Karpas-422 (cell line): Measurements from ENCODE around the gene CPNE6. TPM values are rescaled to one million over a fixed set of nuclear protein-coding genes. Genes with fewer than 3 reads are reported as not detected.

Experiments used
- DNase-seq: peaks from one replicate; pipeline ENCODE4 v3.0.0-alpha.2; 2015
- H2AFZ ChIP-seq: fragments of 200-600 bp; sonication (generic); 2 replicates; pipeline ENCODE4 v1.6.1; 2014; ENCODE audit warnings: antibody characterized with exemption, low read length, mixed read lengths
- H3K27ac ChIP-seq: fragments of 200-600 bp; sonication (generic); 2 replicates; pipeline ENCODE4 v1.5.1; 2014; ENCODE audit warnings: mild to moderate bottlenecking, low read length, moderate library complexity
- H3K27me3 ChIP-seq: fragments of 200-600 bp; sonication (generic); 2 replicates; pipeline ENCODE4 v1.6.1; 2014; ENCODE audit warnings: low read length, mixed read lengths
- H3K36me3 ChIP-seq: fragments of 200-600 bp; sonication (generic); 2 replicates; pipeline ENCODE4 v1.6.1; 2014; ENCODE audit warnings: low read length, mixed read lengths; ENCODE audit not compliant: insufficient read depth
- H3K4me1 ChIP-seq: fragments of 200-600 bp; sonication (generic); 2 replicates; pipeline ENCODE4 v1.6.1; 2014; ENCODE audit warnings: mild to moderate bottlenecking, low read length, mixed read lengths
- H3K4me2 ChIP-seq: fragments of 200-600 bp; sonication (generic); 2 replicates; pipeline ENCODE4 v1.6.1; 2014; ENCODE audit warnings: low read length, low read depth, mild to moderate bottlenecking; ENCODE audit not compliant: poor library complexity, severe bottlenecking
- H3K4me3 ChIP-seq: fragments of 200-600 bp; sonication (generic); 2 replicates; pipeline ENCODE4 v1.5.1; 2014; ENCODE audit warnings: mild to moderate bottlenecking, antibody characterized with exemption, low read length, mixed read lengths
- H3K79me2 ChIP-seq: fragments of 200-600 bp; sonication (generic); 2 replicates; pipeline ENCODE4 v1.6.1; 2014; ENCODE audit warnings: mild to moderate bottlenecking, low read length, mixed read lengths
- H3K9ac ChIP-seq: fragments of 200-600 bp; sonication (generic); 2 replicates; pipeline ENCODE4 v1.6.0; 2014; ENCODE audit warnings: low read length
- H3K9me2 ChIP-seq: fragments of 200-600 bp; sonication (generic), shearing (Covaris generic); replicated peaks from 2 replicates; pipeline ENCODE4 v1.6.0; 2014; ENCODE audit warnings: mild to moderate bottlenecking, low read length, moderate library complexity; ENCODE audit not compliant: insufficient read depth
- H3K9me3 ChIP-seq: fragments of 300-700, 200-600 bp; sonication (generic); 2 replicates; pipeline ENCODE4 v1.6.1; 2014; ENCODE audit warnings: low read length, mixed read lengths
- H4K20me1 ChIP-seq: fragments of 200-600 bp; sonication (generic); 2 replicates; pipeline ENCODE4 v1.6.1; 2014; ENCODE audit warnings: mild to moderate bottlenecking, antibody characterized with exemption, low read length, low read depth; ENCODE audit not compliant: insufficient read depth
- total RNA-seq: library from RNA; depleted of rRNA; stranded (reverse); fragments of >200 nt; shearing (Covaris generic); gene quantifications from 2 replicates; pipeline ENCODE4 v1.2.3, GENCODE V29; 2014; ENCODE audit warnings: low replicate concordance

Gene CPNE6
- total RNA-seq, 1 experiment from 2014 or later = 1.3 TPM

DNA sequence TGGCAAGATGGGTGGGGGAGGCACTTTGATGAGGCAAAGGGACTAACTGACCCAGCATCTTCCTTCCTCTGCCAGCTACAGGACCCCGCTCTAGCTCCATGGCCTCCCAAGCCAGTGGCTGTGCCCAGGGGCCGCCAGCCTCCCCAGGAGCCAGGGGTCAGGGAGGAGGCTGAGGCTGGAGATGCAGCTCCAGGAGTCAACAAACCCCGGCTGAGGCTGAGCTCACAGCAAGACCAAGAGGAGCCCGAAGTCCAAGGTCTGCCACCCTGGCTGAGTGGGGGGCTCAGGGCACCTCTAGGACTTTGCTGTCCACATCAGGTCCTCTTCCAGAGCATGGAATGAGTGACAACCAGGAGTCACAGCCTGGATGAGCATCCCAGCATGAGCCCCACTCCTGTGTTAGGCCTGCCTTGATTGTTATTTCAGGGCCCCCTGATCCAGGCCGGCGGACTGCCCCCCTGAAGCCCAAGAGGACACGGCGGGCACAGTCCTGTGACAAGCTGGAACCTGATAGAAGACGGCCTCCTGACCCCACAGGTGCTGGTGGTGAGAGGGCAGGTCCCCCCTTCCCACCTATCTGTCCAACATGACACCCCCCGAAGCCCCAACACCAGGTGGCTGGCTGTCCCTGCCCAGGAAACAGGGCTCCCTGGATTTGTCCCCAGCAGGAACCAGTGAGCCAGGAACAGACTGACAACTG lies 2.5 kb upstream of the CPNE6 start:
- H3K27me3 ChIP-seq = no peaks in the 10 kb centered on the region
- no peaks in the 10 kb centered on the region for H3K4me1 ChIP-seq
- no peak overlapping the region for H3K4me3 ChIP-seq
- H4K20me1 ChIP-seq = no peaks in the 10 kb centered on the region; the same call in 1 of the 2 replicates
- no peaks in the 10 kb centered on the region for H3K9me2 ChIP-seq
- no peak overlapping the region for H3K4me2 ChIP-seq
- H3K9ac ChIP-seq = no peak overlapping the region
- no peak overlapping the region for H2AFZ ChIP-seq
- no peaks in the 10 kb centered on the region for H3K9me3 ChIP-seq
- DNase-seq = no peak
- H3K79me2 ChIP-seq = no peaks in the 10 kb centered on the region
- H3K36me3 ChIP-seq = 0 out of 2 replicates have a peak, but pooled peaks cover 3% of the 10 kb centered on the region
- no peak overlapping the region for H3K27ac ChIP-seq

DNA sequence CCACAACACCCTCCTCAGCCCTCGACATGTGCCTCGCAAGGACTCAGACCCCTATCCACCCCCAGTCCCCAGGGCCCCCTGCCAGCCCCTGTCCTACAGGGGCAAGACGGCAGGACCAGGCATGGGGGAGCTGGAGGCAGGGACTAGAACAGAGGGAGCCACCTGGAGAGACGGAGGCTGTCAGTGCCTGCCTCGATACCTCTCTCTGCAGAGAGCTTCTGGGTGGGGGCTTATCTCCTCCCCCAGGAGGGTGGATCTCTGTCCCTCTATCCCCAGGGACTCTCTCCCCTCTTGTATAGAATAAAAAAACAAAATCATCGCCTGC lies 2.0 kb upstream of the CPNE6 start:
- Histone ChIP-seq H3K27ac (no peak overlapping the region), H4K20me1 (no peaks in the 10 kb centered on the region; the same call in 1 of the 2 replicates), H3K9ac (no peak overlapping the region), H3K9me3 (no peaks in the 10 kb centered on the region), H3K79me2 (no peaks in the 10 kb centered on the region), H3K4me2 (no peak overlapping the region), H3K9me2 (no peaks in the 10 kb centered on the region), H3K4me3 (no peak overlapping the region), H3K27me3 (no peaks in the 10 kb centered on the region), H2AFZ (no peak overlapping the region), H3K36me3 (0 out of 2 replicates have a peak, but pooled peaks cover 3% of the 10 kb centered on the region), H3K4me1 (no peaks in the 10 kb centered on the region)
- DNase-seq = no peak

DNA sequence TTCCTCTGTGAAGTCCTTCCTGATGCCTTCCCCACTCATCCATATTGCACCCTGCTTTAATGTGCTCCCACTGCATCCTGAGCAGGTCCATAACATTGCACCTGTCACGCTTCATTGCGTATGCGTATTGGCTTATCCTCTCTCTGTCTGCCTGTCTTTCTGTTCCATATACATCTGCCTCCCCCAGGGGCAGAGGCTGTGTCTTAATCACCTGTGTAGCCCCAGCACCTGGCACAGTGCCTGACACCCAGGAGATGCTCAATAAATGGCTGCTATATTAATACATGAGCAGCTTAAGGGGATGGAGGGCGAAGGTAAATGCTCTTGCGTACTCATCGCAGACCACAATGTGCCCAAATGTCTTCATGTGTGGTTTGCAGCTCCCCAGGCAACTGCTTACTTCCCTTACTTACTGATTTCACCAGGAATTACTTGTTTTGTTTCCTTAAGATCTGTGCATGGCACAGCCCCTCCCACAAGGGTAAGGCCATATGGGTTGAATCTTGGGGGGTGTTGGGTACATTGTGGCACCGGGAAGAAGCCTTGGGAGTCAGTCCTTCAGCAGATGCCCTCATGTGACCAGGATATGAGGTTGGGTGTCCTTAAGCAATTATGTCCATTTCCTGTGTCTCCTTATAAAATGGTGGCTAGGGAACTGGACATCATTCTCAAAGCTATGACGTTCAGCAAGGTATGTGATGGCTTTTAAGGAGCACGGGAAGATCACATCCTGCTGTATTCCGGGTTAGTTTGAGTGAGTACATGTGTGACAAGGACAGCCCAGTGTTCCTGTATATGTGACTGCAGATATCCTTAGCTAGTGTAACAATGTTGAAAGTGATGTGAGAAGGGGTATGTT lies 848 bp upstream of the CPNE6 start:
- peak; percentile 68 for DNase-seq
- H4K20me1 ChIP-seq = no peaks in the 10 kb centered on the region

DNA sequence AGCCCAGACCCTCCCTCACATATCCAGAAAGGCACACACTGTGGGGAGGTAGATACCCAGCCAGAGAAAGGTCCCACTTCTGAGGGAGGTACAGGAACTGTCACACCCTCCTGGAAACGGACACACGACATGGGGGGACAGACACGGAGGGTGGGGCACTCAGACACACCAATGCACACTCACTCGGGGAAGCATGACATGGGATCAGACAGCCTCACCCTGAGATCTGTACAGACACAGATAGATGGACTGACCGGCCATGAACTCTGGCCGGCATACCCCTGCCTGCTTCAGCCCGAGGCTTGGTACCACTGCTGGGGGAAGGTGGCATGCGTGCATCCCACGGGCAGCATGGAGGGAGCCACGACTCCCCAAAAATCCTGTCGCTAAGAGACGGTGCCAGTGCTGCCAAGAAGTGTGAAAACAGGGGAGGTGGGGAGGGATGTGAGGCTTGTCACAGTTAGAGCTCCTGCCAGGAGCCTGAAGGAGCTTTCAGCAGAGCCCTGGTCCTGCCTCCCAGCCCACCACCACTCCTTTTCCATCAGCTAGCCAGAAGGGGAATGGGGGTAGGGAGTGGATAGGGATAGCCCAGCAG lies 571 bp downstream of the CPNE6 start:
- Histone ChIP-seq H4K20me1 (no peaks in the 10 kb centered on the region), H3K4me1 (peaks cover 9% of the 10 kb centered on the region), H3K27ac (no peak overlapping the region), H3K9ac (no peak overlapping the region), H3K4me3 (no peak overlapping the region), H3K4me2 (no peak overlapping the region), H3K9me3 (no peaks in the 10 kb centered on the region), H3K9me2 (no peaks in the 10 kb centered on the region), H3K36me3 (no peaks in the 10 kb centered on the region), H3K27me3 (no peaks in the 10 kb centered on the region), H3K79me2 (no peaks in the 10 kb centered on the region), H2AFZ (no peak overlapping the region)
- DNase-seq = no peak

More for the DNA sequence above, 848 bp upstream of the CPNE6 start:
- Histone ChIP-seq H3K27ac (no peak overlapping the region), H3K4me2 (no peak overlapping the region), H3K36me3 (0 out of 2 replicates have a peak, but pooled peaks cover 3% of the 10 kb centered on the region), H3K9me3 (no peaks in the 10 kb centered on the region), H3K79me2 (no peaks in the 10 kb centered on the region), H3K27me3 (no peaks in the 10 kb centered on the region), H2AFZ (no peak overlapping the region), H3K9me2 (no peaks in the 10 kb centered on the region), H3K4me3 (no peak overlapping the region), H3K4me1 (peaks cover 7% of the 10 kb centered on the region), H3K9ac (no peak overlapping the region)

DNA sequence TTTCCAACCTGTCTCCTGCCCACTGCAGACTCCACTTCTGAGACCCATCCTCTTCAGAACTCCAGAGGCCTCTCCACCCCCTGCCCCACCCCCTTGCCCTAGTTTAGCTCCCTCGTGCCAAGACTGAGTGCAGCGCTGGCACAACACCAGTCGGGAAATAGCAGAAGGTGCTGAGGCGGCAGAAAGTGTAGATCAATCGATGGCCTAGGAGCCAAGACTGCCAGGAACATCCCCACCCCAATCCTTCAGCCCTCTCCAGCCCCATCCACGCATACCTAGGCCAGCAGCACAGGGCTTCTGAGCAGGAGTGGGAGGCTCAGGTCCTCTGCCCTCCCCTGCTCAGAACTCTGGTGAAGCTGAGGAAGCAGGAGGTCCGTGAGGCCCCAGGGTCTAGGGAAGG lies 1.1 kb downstream of the CPNE6 start:
- Histone ChIP-seq H3K27ac (no peak overlapping the region), H3K4me1 (peaks cover 10% of the 10 kb centered on the region), H3K4me2 (no peak overlapping the region), H3K36me3 (no peaks in the 10 kb centered on the region), H2AFZ (no peak overlapping the region), H3K4me3 (no peak overlapping the region), H3K9me2 (no peaks in the 10 kb centered on the region), H3K9ac (no peak overlapping the region), H4K20me1 (no peaks in the 10 kb centered on the region), H3K9me3 (no peaks in the 10 kb centered on the region), H3K79me2 (no peaks in the 10 kb centered on the region), H3K27me3 (no peaks in the 10 kb centered on the region)
- DNase-seq = no peak

DNA sequence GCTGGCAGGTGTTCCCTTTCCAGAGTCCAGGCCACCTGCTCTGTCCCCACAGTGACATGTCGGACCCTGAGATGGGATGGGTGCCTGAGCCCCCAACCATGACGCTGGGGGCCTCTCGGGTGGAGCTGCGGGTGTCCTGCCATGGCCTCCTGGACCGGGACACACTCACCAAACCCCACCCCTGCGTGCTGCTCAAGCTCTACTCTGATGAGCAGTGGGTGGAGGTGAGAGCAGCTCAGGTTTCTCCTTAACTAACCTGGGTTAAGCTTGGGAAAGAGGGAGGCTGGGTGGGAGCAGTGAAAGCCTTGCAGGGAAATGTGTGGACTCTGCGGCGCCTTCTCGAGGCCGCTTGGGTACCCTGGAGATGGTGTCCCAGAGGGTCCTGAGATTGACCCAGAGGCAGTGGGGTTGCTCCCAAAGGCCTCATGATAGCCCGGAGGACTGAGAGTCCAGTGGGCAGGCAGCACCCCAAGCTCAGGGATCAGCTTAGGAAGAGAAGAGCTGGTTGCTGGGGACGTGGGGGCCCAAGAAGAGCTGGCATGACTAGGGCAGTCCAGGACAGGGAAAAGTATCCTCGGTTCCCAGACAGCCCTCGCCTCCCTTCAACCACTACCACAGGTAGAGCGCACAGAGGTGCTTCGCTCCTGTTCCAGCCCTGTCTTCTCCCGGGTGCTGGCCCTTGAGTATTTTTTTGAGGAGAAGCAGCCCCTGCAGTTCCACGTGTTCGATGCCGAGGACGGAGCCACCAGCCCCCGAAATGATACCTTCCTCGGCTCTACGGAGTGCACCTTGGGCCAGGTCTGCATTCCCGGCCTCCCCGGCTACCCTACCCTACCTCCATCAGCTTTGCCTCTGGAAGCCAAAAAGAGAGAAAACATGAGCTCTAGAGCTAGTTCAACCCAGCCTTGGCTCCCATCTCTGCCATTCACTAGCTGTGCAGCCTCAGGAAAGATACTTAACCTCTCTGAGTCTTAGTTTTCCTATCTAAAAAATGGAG lies 1.8 kb downstream of the CPNE6 start:
- no peak overlapping the region for H3K27ac ChIP-seq
- no peak overlapping the region for H3K4me3 ChIP-seq
- H3K4me1 ChIP-seq = peaks cover 17% of the 10 kb centered on the region
- no peaks in the 10 kb centered on the region for H3K36me3 ChIP-seq
- no peak overlapping the region for H2AFZ ChIP-seq
- no peaks in the 10 kb centered on the region for H3K79me2 ChIP-seq
- H3K9ac ChIP-seq = no peak overlapping the region
- H4K20me1 ChIP-seq = no peaks in the 10 kb centered on the region
- H3K27me3 ChIP-seq = no peaks in the 10 kb centered on the region
- H3K9me3 ChIP-seq = no peaks in the 10 kb centered on the region
- no peak for DNase-seq
- no peak overlapping the region for H3K4me2 ChIP-seq
- H3K9me2 ChIP-seq = no peaks in the 10 kb centered on the region

DNA sequence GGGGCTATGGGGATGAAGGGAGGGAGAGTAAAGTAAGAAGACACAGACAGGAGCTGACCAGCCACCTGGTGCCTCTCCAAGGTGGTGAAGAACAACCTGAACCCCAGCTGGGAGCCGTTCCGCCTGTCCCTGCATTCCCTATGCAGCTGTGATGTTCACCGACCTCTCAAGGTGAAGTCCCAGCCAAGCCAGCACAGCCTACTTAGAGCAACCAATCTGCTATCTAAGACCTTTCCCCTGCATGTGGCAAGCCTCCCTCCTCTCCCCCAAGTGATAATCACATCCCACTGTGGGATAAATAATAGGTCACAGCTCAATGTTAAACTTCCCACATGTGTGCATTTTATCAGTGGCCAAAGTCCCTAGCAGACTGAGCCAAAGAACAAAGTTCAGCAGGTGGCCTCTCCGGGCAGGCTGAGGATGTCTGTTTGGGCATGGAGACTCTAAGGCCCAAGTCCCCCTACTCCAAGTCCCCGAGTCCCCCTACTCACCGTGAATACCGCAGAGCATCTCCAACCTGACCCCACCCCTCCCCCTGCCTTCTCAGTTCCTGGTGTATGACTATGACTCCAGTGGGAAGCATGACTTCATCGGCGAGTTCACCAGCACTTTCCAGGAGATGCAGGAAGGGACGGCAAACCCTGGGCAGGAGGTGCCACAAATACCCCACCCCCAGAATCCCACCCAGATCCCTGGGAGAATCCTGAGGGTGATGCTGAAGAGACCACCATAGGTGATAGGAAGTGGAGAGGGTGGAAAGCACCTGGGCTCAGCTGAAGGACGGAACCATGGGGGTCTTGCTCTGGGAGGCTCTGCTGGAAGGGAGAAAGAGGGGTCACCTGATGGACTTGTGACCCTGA lies 3.5 kb downstream of the CPNE6 start:
- Histone ChIP-seq H3K9me2 (no peaks in the 10 kb centered on the region), H3K9me3 (no peaks in the 10 kb centered on the region), H4K20me1 (no peaks in the 10 kb centered on the region), H3K27ac (no peak overlapping the region), H3K9ac (no peak overlapping the region), H3K36me3 (no peaks in the 10 kb centered on the region), H3K4me1 (peaks cover 24% of the 10 kb centered on the region), H2AFZ (peak overlapping the region; percentile 58; the same call in 1 of the 2 replicates), H3K4me2 (no peak overlapping the region), H3K27me3 (no peaks in the 10 kb centered on the region), H3K79me2 (no peaks in the 10 kb centered on the region), H3K4me3 (no peak overlapping the region)
- no peak for DNase-seq
